ENCODE measurements around the gene PSMG3.

- TF ChIP-seq CTCF (IDR thresholded peaks at IDR 0.05) (no peak), POLR2A (IDR thresholded peaks at IDR 0.05) (no peak), EP300 (IDR thresholded peaks at IDR 0.05) (no peak), POLR2AphosphoS5 (IDR thresholded peaks at IDR 0.05) (no peak)
These were observed 39.2 kb upstream of the PSMG3 start for GRCh38 chr7:1609023-1609422.
